ENCODE data around the gene EDC4. TPM values are rescaled to one million over a fixed set of nuclear protein-coding genes. Genes with fewer than 3 reads are reported as not detected.

The EDC4 gene
- total and polyA plus RNA-seq, 2 of the 13 experiments (the other 11 are each of a cell fraction or from before 2014, with no cell fraction given), result 51.4 to 59.1 TPM

- no peaks in the 10 kb centered on the region for H4K20me1 ChIP-seq (ENCODE audit: insufficient read depth, low read length)
- H3K27me3 ChIP-seq (ENCODE audit: control insufficient read depth in 1 of 2, insufficient read depth in 2 of 2, low read length in 2 of 2), result no peaks in the 10 kb centered on the region; a peak in 1 of 5 replicates
- H3K9ac ChIP-seq (ENCODE audit: insufficient read depth, low read depth, low read length), result peak overlapping the region; percentile 92; the same call in 1 of the 2 replicates
- peaks cover 16% of the 10 kb centered on the region for H3K79me2 ChIP-seq (ENCODE audit: insufficient read depth, low read length)
- FAIRE-seq (no peak), DNase-seq (ENCODE audit: low spot score) (no peak), ATAC-seq (no peak)
- CTCF ChIA-PET (ENCODE audit: low intra/inter-chr PET ratio, low total read pairs), result interaction anchor here (1.3 kb wide), 1 partner anchor 18 kb away, joined by 3 read pairs; no protein-coding TSS in a partner anchor
- 54% methylated on average over 10 of the region's 10 CpGs for WGBS (ENCODE audit: low lambda C conversion rate)
- POLR2A ChIA-PET, result interaction anchor here (0.5 to 4.1 kb wide), 14 partner anchors 9 to 251 kb away, joined by 3 to 47 read pairs (median 7); partner anchors contain the start of genes ACD, CENPT, NFATC3 and NUTF2
- peak overlapping the region; percentile 75 to 91 (median 75) for H3K4me3 ChIP-seq (replicated peaks in 1 of 3; ENCODE audit: insufficient read depth in 1 of 3, low read depth in 2 of 3, low read length in 3 of 3)
- no TSS peak for BruUV-seq (replicated peaks)
- H2AFZ ChIP-seq (ENCODE audit: low read length), result peak overlapping the region; percentile 97
- H3K4me1 ChIP-seq (ENCODE audit: insufficient read depth, low read length), result peaks cover 37% of the 10 kb centered on the region
- H3K36me3 ChIP-seq (replicated peaks in 1 of 2; ENCODE audit: control insufficient read depth in 1 of 2, insufficient read depth in 2 of 2, low read length in 2 of 2), result peaks cover 17 to 29% of the 10 kb centered on the region in 2 experiments
- in situ Hi-C loops (cut with HindIII; ENCODE audit: extremely low pct_ligation_motif_present, low pct_unique_long_range_greater_than_20kb), result no loop called here
- intact Hi-C loops (cut with micrococcal nuclease; ENCODE audit: unreplicated experiment), result no loop called here
- peak overlapping the region; percentile 99 for H3K4me2 ChIP-seq (ENCODE audit: low read depth, low read length)
- H3K9me3 ChIP-seq (ENCODE audit: low read length), result no peaks in the 10 kb centered on the region
- H3K27ac ChIP-seq (ENCODE audit: extremely low read length, insufficient read depth, low read length), result no peak overlapping the region
- TF ChIP-seq NCOR1 (IDR thresholded peaks at IDR 0.05; ENCODE audit: borderline replicate concordance, low read length) (no peak), ZFX (CRISPR knock-in tag; IDR thresholded peaks at IDR 0.05; ENCODE audit: low read depth) (no peak), KDM1A (CRISPR knock-in tag; IDR thresholded peaks at IDR 0.05) (no peak; the same call in 1 of the 2 replicates), ZNF34 (CRISPR knock-in tag; IDR thresholded peaks at IDR 0.05; ENCODE audit: borderline replicate concordance) (no peak), ZSCAN9 (CRISPR knock-in tag; IDR thresholded peaks at IDR 0.05; ENCODE audit: borderline replicate concordance) (no peak), ZNF768 (CRISPR knock-in tag; IDR thresholded peaks at IDR 0.05) (no peak), ZNF615 (CRISPR knock-in tag; IDR thresholded peaks at IDR 0.05; ENCODE audit: borderline replicate concordance) (0 out of 2 replicates have a peak, but pooled peaks have one; percentile 6), MYNN (CRISPR knock-in tag; IDR thresholded peaks at IDR 0.05; ENCODE audit: low read depth) (0 out of 2 replicates have a peak, but pooled peaks have one; percentile 13), NPAS2 (CRISPR knock-in tag; IDR thresholded peaks at IDR 0.05; ENCODE audit: borderline replicate concordance) (no peak), TIGD3 (CRISPR knock-in tag; IDR thresholded peaks at IDR 0.05; ENCODE audit: borderline replicate concordance) (no peak), NFATC3 (CRISPR knock-in tag; IDR thresholded peaks at IDR 0.05) (no peak), ZNF562 (CRISPR knock-in tag; IDR thresholded peaks at IDR 0.05; ENCODE audit: borderline replicate concordance) (no peak), SP2 (CRISPR knock-in tag; IDR thresholded peaks at IDR 0.05) (no peak), MIER3 (CRISPR knock-in tag; IDR thresholded peaks at IDR 0.05; ENCODE audit: borderline replicate concordance) (no peak), IRF2 (CRISPR knock-in tag; IDR thresholded peaks at IDR 0.05) (no peak), ZNF180 (CRISPR knock-in tag; IDR thresholded peaks at IDR 0.05; ENCODE audit: borderline replicate concordance, low read depth) (0 out of 2 replicates have a peak, but pooled peaks have one; percentile 34), ZNF556 (CRISPR knock-in tag; IDR thresholded peaks at IDR 0.05; ENCODE audit: borderline replicate concordance) (no peak), ZNF441 (CRISPR knock-in tag; IDR thresholded peaks at IDR 0.05; ENCODE audit: borderline replicate concordance) (no peak), ZNF552 (CRISPR knock-in tag; IDR thresholded peaks at IDR 0.05; ENCODE audit: borderline replicate concordance) (no peak), SAP130 (CRISPR knock-in tag; IDR thresholded peaks at IDR 0.05; ENCODE audit: low read depth) (no peak), PHF8 (CRISPR knock-in tag; IDR thresholded peaks at IDR 0.05) (no peak), JARID2 (CRISPR knock-in tag; IDR thresholded peaks at IDR 0.05; ENCODE audit: insufficient replicate concordance) (no peak), ZNF772 (CRISPR knock-in tag; IDR thresholded peaks at IDR 0.05) (peak; percentile 14; the same call in 1 of the 2 replicates), NAIF1 (CRISPR knock-in tag; IDR thresholded peaks at IDR 0.05; ENCODE audit: borderline replicate concordance) (0 out of 2 replicates have a peak, but pooled peaks have one; percentile 20), MEIS1 (CRISPR knock-in tag; IDR thresholded peaks at IDR 0.05; ENCODE audit: borderline replicate concordance) (0 out of 2 replicates have a peak, but pooled peaks have one; percentile 15), BATF2 (CRISPR knock-in tag; IDR thresholded peaks at IDR 0.05) (no peak)
Measured at GRCh38 chr16:67834242-67834614, 38.6 kb upstream of the EDC4 start.
